GM18909 (cell line): Measurements from ENCODE around the gene CDC37L1.

Experiments
- ATAC-seq: cut with Tn5 transposase; IDR thresholded peaks from one replicate; pipeline ENCODE4 v1.9.1; 2021; ENCODE audit warnings: mild to moderate bottlenecking; ENCODE audit not compliant: unreplicated experiment, poor library complexity

The CDC37L1 gene

DNA sequence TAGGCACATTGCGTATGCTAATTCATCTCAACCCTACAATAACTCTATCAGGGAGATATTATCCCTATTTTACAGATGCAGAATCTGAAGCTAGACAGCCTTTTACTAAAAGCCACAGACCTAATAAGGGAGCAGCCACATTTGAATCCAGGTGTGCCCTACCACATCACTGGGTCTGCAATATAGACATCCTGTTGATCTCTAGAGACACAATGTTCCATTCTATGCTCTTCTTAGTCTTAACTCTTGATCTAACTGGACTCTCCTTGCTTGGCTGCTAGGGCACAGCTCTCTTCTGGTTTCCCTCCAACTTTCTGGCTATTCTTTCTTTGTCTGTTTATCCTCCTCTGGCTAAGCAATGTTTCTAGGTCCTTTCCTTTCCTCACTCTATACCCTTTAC lies 11.7 kb upstream of the CDC37L1 start:
- ATAC-seq = no peak

- no peak for ATAC-seq
Observed at GRCh38 chr9:4668604-4669003, 10.8 kb upstream of the CDC37L1 start.

DNA sequence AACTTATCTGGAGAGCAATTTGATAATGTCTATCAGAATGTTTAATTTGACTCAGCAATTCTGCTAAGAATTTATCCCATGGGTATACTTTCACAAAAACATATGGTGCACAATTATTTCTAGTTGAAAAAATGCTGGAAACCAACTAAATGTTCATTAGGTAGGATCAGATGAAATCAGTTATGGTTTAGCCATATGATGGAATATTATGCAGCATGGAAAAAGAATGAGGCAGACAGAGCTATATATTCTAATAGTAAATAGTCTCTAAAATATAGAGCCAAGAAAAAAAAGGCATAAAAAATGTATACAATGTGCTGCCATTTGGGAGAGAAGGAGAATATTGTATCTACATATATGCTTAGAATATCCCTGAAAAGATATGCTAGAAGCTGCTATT lies 9.5 kb upstream of the CDC37L1 start:
- no peak for ATAC-seq

- no peak for ATAC-seq
Observed at GRCh38 chr9:4670591-4670990, 8.8 kb upstream of the CDC37L1 start.

GRCh38 chr9:4671737-4672136 lies 7.6 kb upstream of the CDC37L1 start:
- no peak for ATAC-seq

- ATAC-seq = no peak
Observed at GRCh38 chr9:4674783-4675182, 4.6 kb upstream of the CDC37L1 start.

- ATAC-seq = no peak
Observed at GRCh38 chr9:4677392-4677791, 2.0 kb upstream of the CDC37L1 start.

- no peak for ATAC-seq
Observed at GRCh38 chr9:4678679-4679267, 596 bp upstream of the CDC37L1 start.

DNA sequence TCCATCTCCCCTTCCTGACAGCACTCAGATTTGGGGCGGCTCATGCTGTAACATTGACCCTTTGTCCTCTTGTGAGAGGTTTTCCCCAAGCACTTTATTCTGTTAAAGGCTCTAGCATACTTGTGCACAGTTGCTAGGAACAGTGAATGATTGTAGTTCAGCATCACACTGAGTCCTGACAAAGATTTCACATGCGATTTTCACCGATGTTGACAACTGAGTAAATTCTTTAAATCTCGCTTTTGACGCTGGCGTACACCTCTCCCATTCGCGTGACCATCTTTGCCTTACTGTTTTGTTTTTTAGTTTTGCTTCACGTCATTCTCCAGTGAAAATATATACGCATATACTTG lies 780 bp downstream of the CDC37L1 start:
- peak; percentile 5 for ATAC-seq

DNA sequence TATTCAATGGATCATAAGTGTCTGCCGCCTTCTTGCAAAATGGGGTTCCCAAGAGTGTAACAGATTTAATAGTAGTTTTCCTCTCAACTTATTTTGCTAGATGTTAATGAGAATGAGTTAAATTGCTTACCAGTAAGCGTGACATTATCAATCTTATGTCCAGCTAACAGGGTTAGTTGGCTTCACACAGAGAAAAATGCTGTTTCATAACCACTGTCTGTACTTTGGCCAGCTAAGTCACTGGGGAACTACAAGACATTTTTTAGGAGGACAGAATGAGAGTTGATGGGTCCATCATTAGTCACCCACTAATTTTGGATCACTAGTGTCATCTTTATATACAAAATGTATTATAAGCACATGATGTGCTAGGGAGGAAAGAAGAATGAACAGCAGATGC lies 1.4 kb downstream of the CDC37L1 start:
- no peak for ATAC-seq

DNA sequence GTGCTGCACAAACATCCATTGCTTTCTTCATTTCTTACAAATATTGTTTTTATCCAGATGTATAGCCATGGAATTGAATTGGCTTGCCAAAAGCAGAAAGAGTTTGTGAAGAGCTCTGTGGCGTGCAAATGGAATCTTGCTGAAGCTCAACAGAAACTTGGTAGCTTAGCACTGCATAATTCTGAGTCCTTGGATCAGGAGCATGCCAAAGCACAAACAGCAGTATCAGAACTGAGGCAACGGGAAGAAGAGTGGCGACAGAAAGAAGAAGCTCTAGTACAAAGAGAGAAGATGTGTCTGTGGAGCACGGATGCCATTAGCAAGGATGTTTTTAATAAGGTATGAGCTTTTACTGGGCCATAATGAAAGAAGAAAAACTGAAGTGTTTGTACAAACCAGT lies 5.5 kb downstream of the CDC37L1 start:
- ATAC-seq = no peak

GRCh38 chr9:4686112-4686511 lies 6.7 kb downstream of the CDC37L1 start:
- no peak for ATAC-seq

DNA sequence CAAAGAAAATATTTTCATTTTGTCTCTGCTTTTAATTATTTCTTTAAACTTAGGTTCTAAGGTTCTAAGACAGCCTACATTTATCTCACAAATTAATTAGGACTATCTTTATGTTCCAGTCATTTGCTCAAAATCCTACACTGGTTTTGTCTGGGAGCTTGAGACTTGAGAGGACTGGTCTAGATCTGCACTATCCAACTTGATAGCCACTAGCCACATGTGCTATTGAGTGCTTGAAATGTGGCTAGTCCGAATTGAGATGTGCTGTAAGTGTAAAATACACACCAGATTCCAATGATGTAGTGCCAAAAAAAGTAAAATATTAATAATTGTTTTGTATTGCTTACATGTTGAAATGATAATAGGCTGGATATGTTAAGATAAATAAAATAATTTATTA lies 7.2 kb downstream of the CDC37L1 start:
- ATAC-seq = no peak

- no peak for ATAC-seq
Observed at GRCh38 chr9:4689021-4689420, 9.7 kb downstream of the CDC37L1 start.

DNA sequence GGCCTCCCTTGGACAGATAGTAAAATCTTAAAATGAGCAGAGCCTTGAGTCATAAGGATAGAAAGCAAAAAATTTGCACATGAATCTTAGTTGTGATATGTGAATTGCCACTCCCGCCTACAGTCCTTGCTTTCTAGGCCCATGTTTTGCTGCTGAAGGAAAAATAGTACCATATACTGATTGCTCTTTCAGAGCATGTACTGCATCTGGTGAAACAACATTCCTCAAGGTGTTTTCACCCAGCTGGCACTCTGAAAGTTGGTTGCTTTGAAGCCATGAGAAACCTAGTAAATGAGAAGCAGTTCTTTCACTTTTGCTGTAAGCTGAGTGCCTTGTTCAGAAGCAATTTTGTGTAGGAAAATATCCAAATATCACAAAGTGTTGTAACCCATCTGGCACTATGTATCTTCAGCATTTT lies 10.3 kb downstream of the CDC37L1 start:
- ATAC-seq = peak; percentile 76

DNA sequence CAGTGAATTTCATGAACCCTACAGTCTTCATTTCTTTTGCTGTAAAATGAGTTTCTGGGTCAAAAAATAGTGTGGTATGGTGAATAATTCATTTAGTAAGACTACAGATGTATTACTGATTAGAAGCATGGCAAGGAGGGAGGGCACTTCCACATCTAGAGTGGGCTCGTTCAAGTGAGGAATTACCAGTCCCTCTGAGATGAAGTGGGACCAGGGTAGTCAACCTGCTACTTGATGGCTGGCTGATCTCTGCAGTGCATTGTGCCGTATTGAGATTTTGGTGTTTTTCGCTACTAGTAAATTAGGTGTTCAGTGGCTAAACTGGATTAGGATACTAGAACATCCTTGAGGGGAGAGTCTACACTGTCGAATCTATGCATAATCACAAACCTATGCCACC lies 10.8 kb downstream of the CDC37L1 start:
- peak; percentile 63 for ATAC-seq

DNA sequence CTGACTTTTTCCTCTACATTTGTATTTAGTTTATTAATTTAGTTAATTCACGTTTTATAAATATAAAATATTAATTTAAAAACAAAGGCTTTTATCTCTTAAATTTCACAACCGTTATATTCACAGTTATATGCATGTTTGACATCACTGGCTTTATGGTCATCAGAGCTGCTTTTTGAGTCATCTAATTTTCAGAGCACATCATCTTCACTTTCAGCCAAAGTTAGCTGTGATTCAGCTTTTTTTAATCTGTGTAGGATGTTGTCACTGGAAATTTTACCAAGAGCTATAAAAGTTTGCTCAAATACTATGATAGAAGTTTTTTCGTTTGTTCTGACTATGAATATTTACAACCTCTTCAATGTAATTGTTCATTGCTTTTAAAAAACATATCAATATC lies 12.4 kb downstream of the CDC37L1 start:
- no peak for ATAC-seq

DNA sequence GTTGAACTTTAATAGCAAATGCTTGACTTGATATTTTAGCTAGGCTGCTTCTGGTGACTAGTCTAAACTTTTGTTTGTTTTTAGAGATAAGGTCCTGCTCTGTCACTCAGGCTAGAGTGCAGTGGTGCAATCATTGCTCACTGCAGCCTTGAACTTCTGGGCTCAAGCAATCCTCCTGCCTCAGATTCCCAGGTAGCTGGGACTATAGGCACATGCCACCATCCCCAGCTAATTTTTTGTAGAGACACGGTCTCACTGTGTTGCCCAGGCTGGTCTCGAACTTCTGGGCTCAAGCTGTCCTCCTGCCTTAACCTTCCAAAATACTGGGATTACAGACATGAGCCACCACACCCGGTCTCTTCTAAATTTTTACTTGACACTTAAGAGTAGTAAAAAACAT lies 20.7 kb downstream of the CDC37L1 start:
- no peak for ATAC-seq

- ATAC-seq = no peak
Observed at GRCh38 chr9:4700932-4701331, 21.6 kb downstream of the CDC37L1 start.

DNA sequence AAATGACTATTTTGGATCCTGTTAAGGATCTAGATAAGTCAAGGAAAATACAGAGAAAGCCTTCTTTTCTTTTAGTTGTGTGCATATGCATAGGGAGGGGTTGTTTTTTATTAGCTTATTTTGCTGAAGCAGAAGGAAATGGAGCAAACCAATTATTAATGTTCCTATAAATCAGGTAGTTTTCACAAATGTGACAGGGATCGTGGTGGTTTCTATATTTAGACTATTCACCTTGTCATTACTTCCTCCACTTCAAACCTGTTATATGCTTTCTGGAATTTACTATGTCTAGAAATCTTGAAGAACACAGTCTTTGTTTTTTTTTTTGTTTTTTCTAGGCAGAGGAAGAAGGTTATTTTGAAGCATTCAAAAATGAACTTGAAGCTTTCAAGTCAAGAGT lies 22.2 kb downstream of the CDC37L1 start:
- no peak for ATAC-seq

- no peak for ATAC-seq
Observed at GRCh38 chr9:4704129-4704528, 24.8 kb downstream of the CDC37L1 start.

- no peak for ATAC-seq
Observed at GRCh38 chr9:4706021-4706420, 26.7 kb downstream of the CDC37L1 start.
